Globus pallidus (tissue), 1 donor: ENCODE data around the gene NUP210.
"Not testable (repeated sequence)": the region's sequence is repeated elsewhere in the genome, so short reads cannot be mapped to it uniquely, and the experiment has no call there.

Source experiments
- DNase-seq: peaks from one replicate; pipeline ENCODE4 v3.0.0-alpha.2; 2015; ENCODE audit warnings: low spot score

The NUP210 gene

GRCh38 chr3:13429631-13430291, 9.6 kb upstream of the NUP210 start:
- no peak for DNase-seq

- not testable (repeated sequence) for DNase-seq
Measured at GRCh38 chr3:13428678-13429077, 8.6 kb upstream of the NUP210 start.

DNA sequence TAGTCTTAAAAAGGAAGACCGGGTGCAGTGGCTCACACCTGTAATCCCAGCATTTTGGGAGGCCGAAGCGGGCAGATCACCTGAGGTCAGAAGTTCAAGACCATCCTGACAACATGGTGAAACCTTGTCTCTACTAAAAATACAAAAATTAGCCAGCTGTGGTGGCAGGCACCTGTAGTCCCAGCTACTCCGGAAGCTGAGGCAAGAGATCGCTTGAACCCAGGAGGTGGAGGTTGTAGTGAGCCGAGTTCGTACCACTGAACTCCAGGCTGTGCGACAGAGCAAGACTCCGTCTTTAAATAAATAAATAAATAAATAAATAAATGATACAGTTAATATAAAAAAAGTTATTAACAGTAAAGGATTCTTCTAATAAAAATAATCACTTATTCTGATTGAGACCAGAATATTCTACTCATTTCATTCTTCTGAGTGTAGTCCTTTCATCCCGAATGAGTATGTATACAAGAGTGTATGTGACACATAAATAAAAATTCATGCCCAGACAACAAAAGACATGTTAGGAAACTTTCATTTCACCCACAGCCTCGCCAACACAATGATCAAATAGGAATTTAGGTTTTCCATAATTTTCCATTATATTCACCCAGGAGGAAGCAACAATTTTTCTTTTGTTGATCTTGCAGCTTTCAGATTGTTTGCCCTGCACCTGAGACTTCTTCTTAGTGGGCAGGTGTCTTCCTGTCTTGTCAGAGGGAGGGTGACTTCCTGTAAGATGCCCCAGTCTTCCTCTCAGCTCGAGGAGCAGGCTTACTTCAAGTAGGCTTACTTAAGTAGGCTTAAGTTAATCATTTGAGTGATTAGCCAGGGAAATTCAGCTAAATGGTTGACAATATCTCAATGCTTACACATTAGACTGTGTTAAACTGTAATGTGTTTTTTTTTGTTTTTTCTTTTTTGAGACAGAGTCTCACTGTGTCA, 7.8 kb upstream of the NUP210 start:
- DNase-seq, result no peak

GRCh38 chr3:13426591-13426990, 6.5 kb upstream of the NUP210 start:
- no peak for DNase-seq

DNA sequence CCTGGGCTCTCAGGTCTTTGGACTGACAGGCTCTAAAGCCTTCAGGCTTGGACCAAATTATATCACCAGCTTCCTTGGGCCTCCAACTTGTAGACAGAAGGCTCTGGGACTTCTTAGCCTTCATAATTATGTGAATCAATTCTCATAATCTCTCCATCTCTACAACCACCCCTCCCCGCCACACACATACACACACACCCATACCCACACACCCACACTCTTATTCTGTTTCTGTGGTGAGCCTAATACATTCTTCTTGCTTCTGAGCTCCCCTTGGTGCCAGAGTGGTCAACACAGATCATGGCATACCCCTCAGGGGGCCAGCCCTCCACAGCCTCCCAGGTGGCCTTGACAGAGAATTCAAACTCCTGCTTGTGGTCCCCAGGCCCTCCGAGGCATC, 5.6 kb upstream of the NUP210 start:
- no peak for DNase-seq

GRCh38 chr3:13424865-13425617, 4.9 kb upstream of the NUP210 start:
- no peak for DNase-seq

- no peak for DNase-seq
Measured at GRCh38 chr3:13424141-13424844, 4.2 kb upstream of the NUP210 start.

- no peak for DNase-seq
Measured at GRCh38 chr3:13420831-13421765, 976 bp upstream of the NUP210 start.

DNA sequence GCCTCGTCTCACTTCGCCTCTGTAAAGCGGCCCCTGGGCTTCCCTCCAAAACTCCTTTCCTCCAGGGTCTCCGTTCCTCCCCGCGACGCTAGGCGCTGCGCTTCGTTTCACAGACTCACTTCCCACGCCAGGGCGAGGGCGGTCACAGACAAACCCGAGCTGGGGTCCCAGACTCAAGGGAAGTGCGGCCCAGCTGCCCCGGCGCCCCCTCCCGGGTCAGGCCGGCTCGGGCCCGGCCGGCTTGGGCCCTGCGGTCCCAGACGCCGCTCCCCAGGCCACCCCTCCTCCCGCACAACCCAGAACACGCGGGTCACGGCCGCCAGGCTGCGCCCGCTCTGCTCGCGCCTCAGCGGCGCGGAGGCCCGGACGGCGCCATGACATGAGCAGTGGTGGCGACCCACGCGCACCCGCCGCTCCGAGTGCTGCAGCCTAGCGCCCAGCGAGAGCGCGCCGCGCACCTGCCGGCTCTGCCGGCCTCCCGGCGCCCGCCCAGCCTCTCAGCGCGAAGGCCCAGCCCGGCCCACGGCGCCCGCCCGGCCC, 547 bp downstream of the NUP210 start:
- DNase-seq, result peak; percentile 68

DNA sequence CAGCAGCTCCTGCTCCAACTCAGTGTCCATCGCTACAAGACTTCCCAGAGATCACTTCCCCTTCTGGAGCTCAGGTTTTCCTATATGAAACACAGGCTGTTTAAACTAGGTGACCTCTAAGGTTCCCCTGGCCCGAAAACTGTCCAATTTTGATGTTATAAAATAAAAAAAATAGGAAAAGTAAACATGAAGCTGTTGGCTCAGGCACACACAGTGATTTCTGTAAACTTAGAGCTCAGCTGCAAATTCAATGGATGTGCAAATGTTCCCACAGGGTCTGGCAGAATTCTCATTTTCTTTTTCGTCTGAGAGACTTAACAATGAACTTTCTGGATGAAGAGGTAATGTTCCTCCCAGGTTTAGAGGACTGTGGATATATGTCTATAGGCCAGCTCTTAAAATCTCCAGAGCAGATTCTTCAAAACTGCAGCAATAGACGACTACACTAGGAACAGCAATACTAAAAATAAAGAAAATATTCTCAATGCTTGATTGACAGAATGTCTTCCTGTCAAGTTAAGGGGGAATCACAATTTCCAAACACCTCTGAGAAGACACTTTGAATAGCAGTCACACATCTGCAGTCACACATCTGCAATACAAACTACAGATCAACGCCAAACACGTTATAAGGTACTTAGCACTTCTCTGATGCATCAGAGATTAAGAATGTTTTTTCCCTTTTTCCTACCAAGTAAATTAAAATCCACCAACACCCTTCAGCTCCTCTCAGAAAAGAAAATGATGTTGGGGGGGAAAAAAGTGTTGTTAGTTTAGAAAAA, 2.8 kb downstream of the NUP210 start:
- DNase-seq, result no peak

- DNase-seq, result no peak
Measured at GRCh38 chr3:13415997-13416793, 3.9 kb downstream of the NUP210 start.

- no peak for DNase-seq
Measured at GRCh38 chr3:13415236-13415986, 4.7 kb downstream of the NUP210 start.

DNA sequence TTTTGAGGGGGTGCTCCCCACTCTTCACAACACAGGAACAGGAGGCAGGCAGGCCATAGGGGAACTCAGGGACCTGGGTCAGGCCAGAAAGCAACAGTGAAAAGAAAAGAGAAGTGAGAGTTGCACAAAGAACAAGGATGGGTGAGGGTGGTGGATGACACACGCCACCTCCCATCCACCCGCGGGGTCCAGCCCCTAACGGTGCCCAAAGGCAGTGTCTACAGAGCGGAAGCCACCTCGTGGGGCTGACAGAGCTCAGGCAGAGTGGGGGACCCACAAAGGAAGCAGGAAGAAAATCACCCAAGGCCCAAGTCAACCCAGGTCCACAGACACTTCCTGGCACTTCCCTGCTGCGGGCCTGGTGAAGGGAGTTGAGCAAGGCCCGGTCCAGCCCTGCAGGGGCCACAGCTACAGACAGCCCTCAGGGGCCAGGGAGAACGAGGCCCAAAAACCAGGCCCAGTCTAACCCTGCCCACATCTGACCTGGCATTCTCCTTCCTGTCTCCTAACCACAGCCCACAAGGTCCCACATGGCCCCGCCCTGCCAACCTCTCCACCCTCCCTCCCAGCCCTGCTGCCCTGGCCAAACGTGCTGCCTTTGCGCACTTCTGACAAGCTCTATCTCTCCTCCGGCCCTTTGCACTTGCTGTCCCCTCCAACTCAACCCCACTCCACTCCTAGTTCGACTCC, 5.9 kb downstream of the NUP210 start:
- DNase-seq, result peak; percentile 43

DNA sequence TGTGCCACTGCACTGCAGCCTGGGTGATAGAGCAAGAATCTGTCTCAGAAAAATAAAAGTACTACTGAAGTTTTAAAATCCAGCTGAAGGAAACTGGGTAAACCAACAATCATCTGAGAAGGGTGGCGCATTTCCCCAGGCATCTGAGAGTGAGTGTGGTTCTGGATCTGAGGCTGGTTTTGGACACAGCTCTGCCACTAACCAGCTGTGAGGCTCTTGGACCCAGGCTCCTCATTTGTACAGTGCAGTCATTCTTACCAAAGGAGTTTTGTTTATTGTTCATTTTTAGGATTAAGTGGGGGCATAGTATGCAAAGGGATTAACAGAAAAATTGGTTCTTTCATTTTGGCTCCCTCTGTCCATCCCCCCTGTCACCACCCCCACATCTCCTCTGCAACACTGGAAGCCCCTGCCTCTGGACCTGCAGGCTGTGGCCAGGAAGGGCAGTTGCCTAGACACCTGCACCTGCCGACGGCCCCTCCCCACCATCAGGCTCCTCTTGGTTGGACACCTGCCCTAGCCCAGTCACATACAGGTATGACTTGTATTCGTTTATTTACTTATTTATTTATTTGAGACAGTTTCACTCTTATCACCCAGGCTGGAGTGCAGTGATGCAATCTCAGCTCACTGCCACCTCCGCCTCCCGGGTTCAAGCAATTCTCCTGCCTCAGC, 8.8 kb downstream of the NUP210 start:
- peak; percentile 74 for DNase-seq

GRCh38 chr3:13408890-13409289, 11.2 kb downstream of the NUP210 start:
- DNase-seq, result no peak

DNA sequence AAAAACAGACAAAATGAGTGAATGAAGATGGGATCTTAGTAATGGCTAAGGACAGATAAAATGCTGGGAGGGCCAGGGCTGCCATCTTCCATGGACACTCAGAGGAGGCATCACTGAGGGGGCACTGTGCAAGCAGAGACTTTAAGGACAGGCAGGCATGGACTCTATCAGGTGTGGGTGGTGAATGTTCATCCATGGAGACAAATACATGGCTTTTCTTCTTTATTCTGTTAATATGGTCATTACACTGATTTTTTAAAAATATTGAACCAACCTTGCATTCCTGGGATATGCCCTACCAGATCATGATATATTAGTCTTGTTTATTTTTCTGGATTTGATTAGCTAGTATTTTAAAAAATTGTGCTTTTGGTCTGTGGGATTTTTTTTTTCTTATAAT, 12.2 kb downstream of the NUP210 start:
- no peak for DNase-seq

GRCh38 chr3:13407475-13407874, 12.6 kb downstream of the NUP210 start:
- no peak for DNase-seq
